ENCODE results near the gene ROR1.

Gene ROR1

GRCh38 chr1:63935553-63935952, 161.7 kb downstream of the ROR1 start:
- no peak overlapping the region for H3K4me3 ChIP-seq (ENCODE audit: control insufficient read depth, low read depth, low read length)
- DNase-seq (ENCODE audit: low read depth) = no peak
- TF ChIP-seq, protein P1, sequence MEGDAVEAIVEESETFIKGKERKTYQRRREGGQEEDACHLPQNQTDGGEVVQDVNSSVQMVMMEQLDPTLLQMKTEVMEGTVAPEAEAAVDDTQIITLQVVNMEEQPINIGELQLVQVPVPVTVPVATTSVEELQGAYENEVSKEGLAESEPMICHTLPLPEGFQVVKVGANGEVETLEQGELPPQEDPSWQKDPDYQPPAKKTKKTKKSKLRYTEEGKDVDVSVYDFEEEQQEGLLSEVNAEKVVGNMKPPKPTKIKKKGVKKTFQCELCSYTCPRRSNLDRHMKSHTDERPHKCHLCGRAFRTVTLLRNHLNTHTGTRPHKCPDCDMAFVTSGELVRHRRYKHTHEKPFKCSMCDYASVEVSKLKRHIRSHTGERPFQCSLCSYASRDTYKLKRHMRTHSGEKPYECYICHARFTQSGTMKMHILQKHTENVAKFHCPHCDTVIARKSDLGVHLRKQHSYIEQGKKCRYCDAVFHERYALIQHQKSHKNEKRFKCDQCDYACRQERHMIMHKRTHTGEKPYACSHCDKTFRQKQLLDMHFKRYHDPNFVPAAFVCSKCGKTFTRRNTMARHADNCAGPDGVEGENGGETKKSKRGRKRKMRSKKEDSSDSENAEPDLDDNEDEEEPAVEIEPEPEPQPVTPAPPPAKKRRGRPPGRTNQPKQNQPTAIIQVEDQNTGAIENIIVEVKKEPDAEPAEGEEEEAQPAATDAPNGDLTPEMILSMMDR (conservative IDR thresholded peaks at IDR 0.05; ENCODE audit: control insufficient read depth, insufficient read depth, low read depth, low read length) = no peak

DNA sequence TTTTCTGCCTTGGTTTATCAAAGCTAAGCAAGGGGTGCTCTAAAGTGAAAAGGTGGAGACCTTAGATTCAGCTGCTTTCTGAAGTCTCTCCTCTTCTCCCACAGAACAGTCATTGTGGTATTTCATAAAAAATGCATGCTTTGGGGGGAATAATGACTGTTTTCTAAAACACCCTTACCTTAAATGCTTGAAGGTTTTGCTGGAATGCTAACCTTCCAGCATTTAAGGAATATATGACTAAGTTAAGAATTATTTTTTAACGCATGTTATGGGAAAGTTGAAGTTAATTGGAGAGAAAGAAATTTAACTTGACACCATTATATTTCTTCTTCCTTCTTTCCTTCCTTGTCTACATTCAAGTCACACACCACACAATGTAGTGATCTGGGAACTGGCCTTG, 162.5 kb downstream of the ROR1 start:
- no peak for DNase-seq (ENCODE audit: low read depth)
- TF ChIP-seq, protein P1 (conservative IDR thresholded peaks at IDR 0.05; ENCODE audit: control insufficient read depth, insufficient read depth, low read depth, low read length) = no peak
- no peak overlapping the region for H3K4me3 ChIP-seq (ENCODE audit: control insufficient read depth, low read depth, low read length)

GRCh38 chr1:63936801-63937200, 163.0 kb downstream of the ROR1 start:
- no peak overlapping the region for H3K4me3 ChIP-seq (ENCODE audit: control insufficient read depth, low read depth, low read length)
- TF ChIP-seq, protein P1 (conservative IDR thresholded peaks at IDR 0.05; ENCODE audit: control insufficient read depth, insufficient read depth, low read depth, low read length) = no peak
- DNase-seq (ENCODE audit: low read depth) = no peak

DNA sequence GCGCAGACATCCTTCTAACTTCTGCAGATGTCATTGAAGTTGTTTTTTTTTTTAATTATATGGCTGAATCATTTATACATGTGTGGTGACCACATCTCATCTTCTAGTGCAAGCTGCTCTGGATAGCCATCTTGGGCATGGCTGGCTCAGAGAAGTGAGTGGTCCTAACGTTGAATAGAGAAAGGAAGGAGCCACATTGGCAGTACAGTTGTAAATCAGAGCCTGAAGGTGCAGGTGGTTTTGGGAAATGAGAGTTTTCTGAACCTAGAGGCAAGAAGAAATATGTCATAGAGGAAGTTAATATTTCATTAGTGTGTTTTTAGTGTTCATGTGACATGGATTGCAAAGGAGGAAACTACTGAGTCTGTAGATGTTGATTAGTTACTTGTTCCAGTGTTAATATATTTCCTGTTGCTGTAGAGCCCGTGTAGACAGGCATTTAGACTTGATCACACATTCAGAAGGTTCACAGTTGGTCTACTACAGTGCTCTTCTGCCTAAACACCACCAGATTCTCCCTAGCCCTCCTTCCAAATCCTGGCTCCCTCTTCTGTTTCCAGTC, 163.7 kb downstream of the ROR1 start:
- H3K4me3 ChIP-seq (ENCODE audit: control insufficient read depth, low read depth, low read length) = no peak overlapping the region
- DNase-seq (ENCODE audit: low read depth) = no peak
- TF ChIP-seq, protein P1 (conservative IDR thresholded peaks at IDR 0.05; ENCODE audit: control insufficient read depth, insufficient read depth, low read depth, low read length) = no peak

DNA sequence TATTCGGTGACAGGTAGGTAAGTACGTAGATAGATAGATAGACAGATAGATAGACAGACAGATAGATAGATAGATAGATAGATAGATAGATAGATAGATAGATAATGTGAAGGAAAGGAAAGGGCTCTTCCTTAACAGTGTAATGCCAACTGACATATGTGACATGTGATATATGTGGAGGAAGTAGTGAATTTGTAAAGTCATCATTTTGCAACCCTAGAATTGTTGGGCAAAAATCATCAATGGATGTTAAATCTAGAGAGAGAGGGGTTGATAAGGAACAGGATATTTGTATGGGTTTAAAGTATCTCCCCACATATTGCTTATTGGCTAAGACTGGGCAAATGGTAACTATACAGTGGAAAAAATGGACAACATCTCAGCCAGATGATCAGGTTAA, 166.6 kb downstream of the ROR1 start:
- no peak for DNase-seq (ENCODE audit: low read depth)
- TF ChIP-seq, protein P1 (conservative IDR thresholded peaks at IDR 0.05; ENCODE audit: control insufficient read depth, insufficient read depth, low read depth, low read length) = no peak

DNA sequence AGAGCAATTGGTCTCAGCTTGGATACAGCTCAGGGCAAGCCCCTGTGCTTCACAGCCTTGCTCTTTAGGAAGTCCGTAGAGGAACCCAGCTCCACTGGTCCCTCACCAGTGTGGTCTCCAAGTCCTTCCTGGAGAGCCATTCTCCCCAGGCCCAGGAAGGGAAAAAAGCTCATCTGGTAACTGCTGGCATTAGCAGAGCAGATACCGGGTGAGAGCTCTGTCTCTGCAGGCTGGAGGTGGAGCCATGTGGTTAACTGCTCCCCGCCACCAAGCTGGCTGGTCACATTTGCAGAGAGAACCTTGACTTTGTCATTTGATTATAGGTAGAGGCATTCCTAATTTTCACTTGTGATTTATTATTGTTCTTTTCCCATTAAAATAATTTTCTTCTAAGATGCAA, 169.6 kb downstream of the ROR1 start:
- TF ChIP-seq, protein P1 (conservative IDR thresholded peaks at IDR 0.05; ENCODE audit: control insufficient read depth, insufficient read depth, low read depth, low read length) = no peak
- no peak for DNase-seq (ENCODE audit: low read depth)
- H3K4me3 ChIP-seq (ENCODE audit: control insufficient read depth, low read depth, low read length) = no peak overlapping the region

More for the DNA sequence above, 166.6 kb downstream of the ROR1 start:
- no peak overlapping the region for H3K4me3 ChIP-seq (ENCODE audit: control insufficient read depth, low read depth, low read length)

DNA sequence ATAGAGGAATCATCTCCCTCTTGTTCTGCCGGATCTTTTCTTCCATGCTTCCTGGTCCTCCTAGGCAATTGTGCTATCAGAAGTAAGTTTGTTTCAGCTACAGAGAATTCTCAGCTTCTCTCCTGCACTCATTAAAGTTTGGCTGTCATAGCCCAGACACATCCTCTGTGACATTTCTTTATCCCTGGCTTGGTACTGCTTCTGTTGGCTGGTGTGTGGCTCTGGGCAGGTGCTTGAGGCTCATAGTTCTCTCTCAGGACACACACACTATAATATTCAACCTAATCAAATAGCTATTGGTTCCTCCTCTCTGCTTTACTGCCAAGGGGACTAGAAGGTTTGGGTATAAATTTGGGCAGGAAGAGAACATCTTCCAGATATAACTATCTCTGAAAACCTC, 172.1 kb downstream of the ROR1 start:
- no peak for DNase-seq (ENCODE audit: low read depth)
- H3K4me3 ChIP-seq (ENCODE audit: control insufficient read depth, low read depth, low read length) = no peak overlapping the region
- TF ChIP-seq, protein P1 (conservative IDR thresholded peaks at IDR 0.05; ENCODE audit: control insufficient read depth, insufficient read depth, low read depth, low read length) = no peak
